Ovary (tissue), 3 donors: ENCODE data around the gene SYAP1.

Source experiments
- EP300 ChIP-seq: sonication (generic); formaldehyde crosslinking; IDR thresholded peaks from one replicate; pipeline ENCODE4 v1.6.1; 2017; ENCODE audit warnings: antibody characterized with exemption
- POLR2A ChIP-seq: fragments of 450-650 bp; IDR thresholded peaks from one replicate; pipeline ENCODE4 v1.6.1; 2017; ENCODE audit warnings: antibody characterized with exemption, mild to moderate bottlenecking, moderate library complexity
- TF ChIP-seq, protein P1 (sequence below), 3 donors: fragments of 450-650 bp in 2 of 3; fragments of 200-600 bp in 1 of 3; IDR thresholded peaks; one replicate each; pipeline versions ENCODE4 v1.5.1 to v1.8.0; 2016 to 2022; ENCODE audit warnings: antibody characterized with exemption in 3 of 3, mild to moderate bottlenecking in 1 of 3
- donor health status: DM: no; HTN: no; CAD: no.

DNA sequence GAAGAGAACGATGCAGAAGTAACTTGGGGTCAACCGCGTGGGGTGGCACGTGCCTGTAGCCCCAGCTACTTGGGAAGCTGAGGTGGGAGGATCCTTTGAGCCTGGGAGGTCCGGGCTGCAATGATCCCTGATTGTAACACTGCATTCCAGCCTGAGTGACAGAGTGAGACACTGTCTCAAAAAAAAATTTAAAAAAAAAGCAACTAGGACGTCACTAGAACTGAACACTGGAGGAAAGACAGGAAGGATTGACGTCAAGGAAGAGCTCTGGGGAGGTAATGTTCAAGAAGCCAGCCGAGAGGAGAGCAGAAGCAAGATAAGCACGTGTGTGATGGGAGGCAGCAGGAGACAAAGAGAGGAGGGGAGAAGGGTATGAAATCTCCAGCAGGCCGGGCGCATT is 40.7 kb upstream of the SYAP1 start:
- TF ChIP-seq, protein P1, sequence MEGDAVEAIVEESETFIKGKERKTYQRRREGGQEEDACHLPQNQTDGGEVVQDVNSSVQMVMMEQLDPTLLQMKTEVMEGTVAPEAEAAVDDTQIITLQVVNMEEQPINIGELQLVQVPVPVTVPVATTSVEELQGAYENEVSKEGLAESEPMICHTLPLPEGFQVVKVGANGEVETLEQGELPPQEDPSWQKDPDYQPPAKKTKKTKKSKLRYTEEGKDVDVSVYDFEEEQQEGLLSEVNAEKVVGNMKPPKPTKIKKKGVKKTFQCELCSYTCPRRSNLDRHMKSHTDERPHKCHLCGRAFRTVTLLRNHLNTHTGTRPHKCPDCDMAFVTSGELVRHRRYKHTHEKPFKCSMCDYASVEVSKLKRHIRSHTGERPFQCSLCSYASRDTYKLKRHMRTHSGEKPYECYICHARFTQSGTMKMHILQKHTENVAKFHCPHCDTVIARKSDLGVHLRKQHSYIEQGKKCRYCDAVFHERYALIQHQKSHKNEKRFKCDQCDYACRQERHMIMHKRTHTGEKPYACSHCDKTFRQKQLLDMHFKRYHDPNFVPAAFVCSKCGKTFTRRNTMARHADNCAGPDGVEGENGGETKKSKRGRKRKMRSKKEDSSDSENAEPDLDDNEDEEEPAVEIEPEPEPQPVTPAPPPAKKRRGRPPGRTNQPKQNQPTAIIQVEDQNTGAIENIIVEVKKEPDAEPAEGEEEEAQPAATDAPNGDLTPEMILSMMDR (IDR thresholded peaks at IDR 0.05): no peak
- TF ChIP-seq EP300: no peak
- no peak for TF ChIP-seq POLR2A
